ENCODE data around the gene KCNQ5.

KCNQ5 gene

DNA sequence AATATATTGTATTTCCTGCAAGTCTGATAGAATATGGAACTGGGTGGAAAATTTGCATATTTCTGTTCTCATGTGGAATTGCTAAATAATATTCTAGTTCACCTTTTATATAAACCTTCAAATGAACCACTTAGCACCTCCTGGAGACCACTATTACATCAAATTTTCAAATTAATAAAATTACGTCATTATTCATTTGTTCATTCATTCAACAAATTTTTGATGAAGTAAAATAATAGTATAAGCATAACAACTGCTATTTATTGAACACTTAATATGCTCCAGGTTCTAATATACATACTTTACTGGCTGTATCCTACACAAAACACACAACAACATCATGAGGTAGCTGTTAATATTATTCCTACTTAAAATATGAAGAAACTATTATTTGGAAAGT is 215.1 kb downstream of the KCNQ5 start:
- Histone ChIP-seq H3K4me3 (ENCODE audit: low read length) (no peak overlapping the region), H3K27me3 (ENCODE audit: insufficient read depth, low read length) (no peaks in the 10 kb centered on the region), H2AFZ (ENCODE audit: low read depth, low read length) (no peak overlapping the region), H3K4me1 (ENCODE audit: insufficient read depth, low read length) (no peaks in the 10 kb centered on the region), H3K36me3 (ENCODE audit: insufficient read depth, low read length) (no peaks in the 10 kb centered on the region), H3K9me3 (ENCODE audit: low read length) (no peaks in the 10 kb centered on the region)

GRCh38 chr6:72841195-72841594 is 219.3 kb downstream of the KCNQ5 start:
- no peak overlapping the region for H2AFZ ChIP-seq (ENCODE audit: low read depth, low read length)
- no peaks in the 10 kb centered on the region for H3K4me1 ChIP-seq (ENCODE audit: insufficient read depth, low read length)
- no peaks in the 10 kb centered on the region for H3K9me3 ChIP-seq (ENCODE audit: low read length)
- no peaks in the 10 kb centered on the region for H3K27me3 ChIP-seq (ENCODE audit: insufficient read depth, low read length)
- no peak overlapping the region for H3K4me3 ChIP-seq (ENCODE audit: low read length)
- no peaks in the 10 kb centered on the region for H3K36me3 ChIP-seq (ENCODE audit: insufficient read depth, low read length)

GRCh38 chr6:72842140-72842539 is 220.3 kb downstream of the KCNQ5 start:
- no peak overlapping the region for H2AFZ ChIP-seq (ENCODE audit: low read depth, low read length)
- no peaks in the 10 kb centered on the region for H3K27me3 ChIP-seq (ENCODE audit: insufficient read depth, low read length)
- no peaks in the 10 kb centered on the region for H3K4me1 ChIP-seq (ENCODE audit: insufficient read depth, low read length)
- H3K36me3 ChIP-seq (ENCODE audit: insufficient read depth, low read length), result no peaks in the 10 kb centered on the region
- H3K4me3 ChIP-seq (ENCODE audit: low read length), result no peak overlapping the region
- H3K9me3 ChIP-seq (ENCODE audit: low read length), result no peaks in the 10 kb centered on the region

DNA sequence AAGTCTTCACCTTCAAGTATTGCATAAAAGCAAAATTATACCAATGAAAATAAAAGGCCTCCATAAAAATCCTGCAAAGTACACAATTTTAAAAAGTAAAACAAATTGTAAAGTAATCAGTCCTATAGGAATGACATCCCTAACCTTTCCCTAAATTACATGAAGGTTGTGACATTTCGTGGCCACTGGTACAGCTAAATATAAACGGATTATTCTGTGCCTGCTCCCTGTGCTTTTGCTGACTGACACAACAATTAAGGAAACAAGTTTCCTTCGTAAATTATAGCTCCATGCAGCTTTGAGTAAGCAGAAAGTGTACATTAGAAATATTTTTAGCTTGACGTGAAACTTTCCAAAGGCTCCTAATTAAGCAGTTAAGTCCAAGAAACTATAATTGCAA is 222.8 kb downstream of the KCNQ5 start:
- Histone ChIP-seq H3K4me3 (ENCODE audit: low read length) (no peak overlapping the region), H2AFZ (ENCODE audit: low read depth, low read length) (no peak overlapping the region)

DNA sequence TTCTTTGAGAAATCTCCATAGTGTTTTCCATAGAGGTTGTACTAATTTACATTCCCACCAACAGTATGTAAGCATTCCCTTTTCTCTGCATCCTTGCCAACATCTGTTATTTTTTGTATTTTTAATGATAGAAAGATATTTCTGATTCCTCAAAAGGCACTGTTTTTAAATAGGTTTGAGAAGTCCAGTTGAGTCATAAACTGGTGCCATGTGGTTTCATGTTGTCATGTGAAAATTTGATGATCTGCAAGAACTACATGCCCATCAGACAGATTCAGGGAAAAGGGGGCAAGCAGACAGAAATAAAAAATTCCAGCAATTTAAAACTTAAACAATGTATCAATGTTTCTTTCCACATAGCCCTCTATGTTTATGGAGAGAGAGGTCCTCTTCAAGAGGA is 227.5 kb downstream of the KCNQ5 start:
- Histone ChIP-seq H3K27me3 (ENCODE audit: insufficient read depth, low read length) (no peaks in the 10 kb centered on the region), H3K4me3 (ENCODE audit: low read length) (no peak overlapping the region), H2AFZ (ENCODE audit: low read depth, low read length) (no peak overlapping the region), H3K4me1 (ENCODE audit: insufficient read depth, low read length) (no peaks in the 10 kb centered on the region), H3K9me3 (ENCODE audit: low read length) (no peaks in the 10 kb centered on the region), H3K36me3 (ENCODE audit: insufficient read depth, low read length) (no peaks in the 10 kb centered on the region)

More for the DNA sequence above, 222.8 kb downstream of the KCNQ5 start:
- Histone ChIP-seq H3K9me3 (ENCODE audit: low read length) (no peaks in the 10 kb centered on the region), H3K36me3 (ENCODE audit: insufficient read depth, low read length) (no peaks in the 10 kb centered on the region), H3K27me3 (ENCODE audit: insufficient read depth, low read length) (no peaks in the 10 kb centered on the region), H3K4me1 (ENCODE audit: insufficient read depth, low read length) (no peaks in the 10 kb centered on the region)

DNA sequence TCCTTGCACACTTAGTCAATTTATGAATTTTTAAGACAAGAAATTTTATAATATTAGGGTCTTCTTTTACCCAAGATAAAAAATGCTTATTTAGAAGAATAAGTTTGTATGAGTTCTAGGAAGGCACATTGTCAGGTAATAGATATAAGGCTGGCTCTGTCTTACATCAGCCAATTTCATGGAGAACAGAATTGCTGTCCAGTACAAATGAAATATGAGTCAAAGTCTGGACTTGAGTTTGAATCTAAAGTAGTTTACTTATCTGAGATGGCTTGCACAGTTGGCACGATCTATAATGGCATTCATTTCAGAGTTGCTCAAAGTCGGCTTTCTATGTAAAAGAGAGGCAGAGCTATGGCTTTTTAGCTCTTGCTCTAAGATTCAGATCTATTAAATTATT is 228.2 kb downstream of the KCNQ5 start:
- H2AFZ ChIP-seq (ENCODE audit: low read depth, low read length), result no peak overlapping the region
- no peaks in the 10 kb centered on the region for H3K9me3 ChIP-seq (ENCODE audit: low read length)
- H3K4me1 ChIP-seq (ENCODE audit: insufficient read depth, low read length), result no peaks in the 10 kb centered on the region
- H3K36me3 ChIP-seq (ENCODE audit: insufficient read depth, low read length), result no peaks in the 10 kb centered on the region
- no peak overlapping the region for H3K4me3 ChIP-seq (ENCODE audit: low read length)
- no peaks in the 10 kb centered on the region for H3K27me3 ChIP-seq (ENCODE audit: insufficient read depth, low read length)

DNA sequence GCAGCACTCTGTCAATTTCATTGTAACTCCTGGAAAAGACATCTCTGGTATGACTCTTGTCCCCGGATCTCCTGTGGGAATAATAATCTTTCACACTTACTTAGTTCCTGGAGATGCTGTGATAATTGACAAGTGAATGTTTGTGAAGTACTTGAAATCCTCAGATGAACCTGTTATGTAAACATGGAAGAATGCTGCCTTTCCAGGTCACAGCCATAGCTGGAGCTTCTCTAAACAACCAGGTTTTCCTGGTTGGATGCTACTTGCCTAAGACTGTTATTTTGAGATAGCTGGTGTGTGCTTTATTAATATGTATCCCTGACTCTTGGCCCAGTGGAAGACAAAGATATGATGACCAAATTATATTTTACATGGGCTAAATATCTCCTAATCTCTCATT is 228.6 kb downstream of the KCNQ5 start:
- H3K9me3 ChIP-seq (ENCODE audit: low read length), result no peaks in the 10 kb centered on the region
- no peak overlapping the region for H2AFZ ChIP-seq (ENCODE audit: low read depth, low read length)
- H3K27me3 ChIP-seq (ENCODE audit: insufficient read depth, low read length), result no peaks in the 10 kb centered on the region
- H3K36me3 ChIP-seq (ENCODE audit: insufficient read depth, low read length), result no peaks in the 10 kb centered on the region
- no peak overlapping the region for H3K4me3 ChIP-seq (ENCODE audit: low read length)
- H3K4me1 ChIP-seq (ENCODE audit: insufficient read depth, low read length), result no peaks in the 10 kb centered on the region

- H3K36me3 ChIP-seq (ENCODE audit: insufficient read depth, low read length), result no peaks in the 10 kb centered on the region
Measured at GRCh38 chr6:72855471-72855870, 233.6 kb downstream of the KCNQ5 start.

DNA sequence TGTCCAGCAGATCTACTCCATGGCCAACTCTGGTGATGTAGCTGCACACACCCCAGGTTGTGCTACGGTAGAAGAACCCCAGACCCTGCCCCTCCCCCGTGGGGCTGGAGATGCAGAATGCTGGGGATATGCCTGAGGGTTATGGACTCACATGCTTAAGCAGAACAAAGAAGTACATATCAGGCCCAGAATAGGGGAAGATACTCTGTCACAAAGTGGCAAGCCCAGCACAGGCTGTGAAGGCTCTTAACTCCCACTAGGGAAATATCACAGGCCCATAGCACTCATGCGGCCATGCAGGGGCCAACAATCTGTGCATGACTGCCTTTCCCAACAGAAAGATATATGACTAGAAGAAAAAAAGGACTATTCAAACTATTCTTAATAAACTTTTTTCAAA is 234.9 kb downstream of the KCNQ5 start:
- Histone ChIP-seq H2AFZ (ENCODE audit: low read depth, low read length) (no peak overlapping the region), H3K4me1 (ENCODE audit: insufficient read depth, low read length) (peaks cover 9% of the 10 kb centered on the region), H3K36me3 (ENCODE audit: insufficient read depth, low read length) (no peaks in the 10 kb centered on the region), H3K9me3 (ENCODE audit: low read length) (no peaks in the 10 kb centered on the region), H3K27me3 (ENCODE audit: insufficient read depth, low read length) (no peaks in the 10 kb centered on the region), H3K4me3 (ENCODE audit: low read length) (no peak overlapping the region)

More at GRCh38 chr6:72855471-72855870, 233.6 kb downstream of the KCNQ5 start:
- H3K27me3 ChIP-seq (ENCODE audit: insufficient read depth, low read length), result no peaks in the 10 kb centered on the region
- H3K4me3 ChIP-seq (ENCODE audit: low read length), result no peak overlapping the region
- H3K9me3 ChIP-seq (ENCODE audit: low read length), result no peaks in the 10 kb centered on the region
- H2AFZ ChIP-seq (ENCODE audit: low read depth, low read length), result no peak overlapping the region
- H3K4me1 ChIP-seq (ENCODE audit: insufficient read depth, low read length), result peaks cover 5% of the 10 kb centered on the region

DNA sequence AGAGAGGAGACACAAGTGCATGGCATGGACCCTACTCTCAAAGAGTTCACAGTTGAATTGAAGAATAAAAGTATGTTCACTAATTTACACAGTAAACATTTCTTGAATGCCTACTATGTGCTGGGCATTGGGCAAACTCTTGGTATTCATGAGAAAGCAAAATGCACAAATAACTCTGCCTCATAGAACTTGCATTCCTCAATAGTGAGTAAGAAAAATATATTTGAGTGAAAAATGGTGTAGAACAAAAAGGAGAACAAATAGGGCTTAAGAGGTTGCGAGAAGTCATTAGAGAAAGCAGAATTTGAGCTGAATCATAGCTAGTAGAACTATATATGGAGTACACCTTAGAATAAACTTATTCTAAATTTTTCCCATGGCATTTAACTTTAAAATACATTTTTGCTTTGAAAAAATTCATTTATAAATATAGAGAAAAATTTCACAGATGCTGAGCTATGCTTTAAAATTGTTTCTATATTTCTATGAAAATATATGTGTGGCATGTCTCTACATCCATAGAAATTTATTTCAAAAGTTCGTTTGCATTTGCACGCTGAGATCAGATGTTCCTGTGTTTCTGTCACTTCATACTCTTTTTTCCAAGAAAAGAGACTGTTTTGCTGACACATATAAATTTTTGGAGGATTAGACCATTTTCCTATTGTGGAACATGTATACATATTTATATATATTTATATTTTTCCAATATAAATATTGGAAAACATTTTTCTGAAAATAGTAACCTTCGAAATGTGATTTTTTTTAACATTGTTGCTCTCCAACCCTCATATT is 236.1 kb downstream of the KCNQ5 start:
- Histone ChIP-seq H3K4me1 (ENCODE audit: insufficient read depth, low read length) (peaks cover 9% of the 10 kb centered on the region), H3K27me3 (ENCODE audit: insufficient read depth, low read length) (no peaks in the 10 kb centered on the region), H3K4me3 (ENCODE audit: low read length) (no peak overlapping the region), H2AFZ (ENCODE audit: low read depth, low read length) (no peak overlapping the region), H3K9me3 (ENCODE audit: low read length) (no peaks in the 10 kb centered on the region), H3K36me3 (ENCODE audit: insufficient read depth, low read length) (no peaks in the 10 kb centered on the region)

DNA sequence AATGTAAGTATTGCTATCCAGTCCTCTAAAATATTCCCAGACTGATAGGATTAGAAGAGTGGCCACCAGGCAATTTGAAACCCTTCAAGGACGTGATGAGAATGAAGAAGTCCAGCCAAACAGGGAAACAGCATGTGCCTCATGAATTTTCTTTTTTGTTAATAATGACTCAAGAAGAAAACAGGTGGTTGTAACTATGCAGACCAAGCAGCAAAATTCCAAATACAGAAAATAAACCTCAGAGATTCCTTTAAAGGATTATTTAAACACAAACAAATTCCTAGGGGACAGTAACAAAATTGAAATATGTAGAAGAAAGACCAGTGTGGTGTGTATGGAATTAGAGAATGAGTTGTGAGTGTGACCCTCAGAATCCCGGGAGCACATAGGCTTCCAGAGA is 239.2 kb downstream of the KCNQ5 start:
- Histone ChIP-seq H3K9me3 (ENCODE audit: low read length) (no peaks in the 10 kb centered on the region), H2AFZ (ENCODE audit: low read depth, low read length) (no peak overlapping the region), H3K4me1 (ENCODE audit: insufficient read depth, low read length) (peaks cover 9% of the 10 kb centered on the region), H3K4me3 (ENCODE audit: low read length) (no peak overlapping the region), H3K36me3 (ENCODE audit: insufficient read depth, low read length) (no peaks in the 10 kb centered on the region), H3K27me3 (ENCODE audit: insufficient read depth, low read length) (no peaks in the 10 kb centered on the region)

DNA sequence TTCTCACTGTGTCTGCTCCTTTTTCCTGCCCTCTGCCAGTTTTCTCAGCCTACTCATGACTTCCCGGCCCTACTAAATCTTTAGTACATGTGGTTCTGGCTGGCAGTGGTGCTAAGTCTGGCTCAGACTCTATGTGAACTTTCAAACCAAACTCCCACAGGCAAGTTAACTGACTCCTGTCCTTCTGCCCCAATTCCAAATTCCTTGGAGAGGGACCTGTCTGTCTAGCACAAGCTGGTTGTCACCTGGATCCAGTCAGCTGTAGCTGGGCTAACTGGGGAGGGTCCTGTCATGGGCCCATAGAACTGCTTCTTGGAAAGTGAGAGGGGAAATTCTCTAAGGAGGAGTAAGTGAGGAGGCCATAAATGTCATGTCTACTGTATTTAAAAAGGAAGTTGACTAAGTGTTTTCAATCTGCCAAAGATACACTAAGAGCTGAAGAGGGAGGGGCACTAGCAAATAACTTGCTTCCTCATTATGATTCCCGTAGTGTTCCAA is 240.1 kb downstream of the KCNQ5 start:
- no peaks in the 10 kb centered on the region for H3K36me3 ChIP-seq (ENCODE audit: insufficient read depth, low read length)
- no peak overlapping the region for H2AFZ ChIP-seq (ENCODE audit: low read depth, low read length)
- H3K9me3 ChIP-seq (ENCODE audit: low read length), result no peaks in the 10 kb centered on the region
- H3K4me1 ChIP-seq (ENCODE audit: insufficient read depth, low read length), result peaks cover 9% of the 10 kb centered on the region
- no peak overlapping the region for H3K4me3 ChIP-seq (ENCODE audit: low read length)
- H3K27me3 ChIP-seq (ENCODE audit: insufficient read depth, low read length), result no peaks in the 10 kb centered on the region

DNA sequence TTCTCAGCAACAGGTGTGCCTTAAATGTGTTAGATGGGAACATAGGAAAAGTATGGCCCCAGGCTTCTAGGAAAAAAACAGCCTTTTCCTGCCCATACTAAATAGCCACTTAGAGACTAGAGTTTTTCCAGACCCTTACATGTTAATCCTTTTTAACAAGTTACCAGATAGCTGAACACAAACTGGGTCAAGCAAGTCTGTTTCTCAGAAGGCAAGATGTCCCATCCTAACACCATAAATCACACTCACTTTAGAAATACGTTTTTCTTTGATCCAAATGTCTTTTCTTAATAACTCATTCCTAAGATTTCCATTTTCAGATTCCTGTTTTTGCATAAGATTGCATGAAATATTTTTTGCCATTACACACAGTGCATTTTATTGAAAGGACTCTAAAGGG is 241.3 kb downstream of the KCNQ5 start:
- no peaks in the 10 kb centered on the region for H3K36me3 ChIP-seq (ENCODE audit: insufficient read depth, low read length)
- no peak overlapping the region for H2AFZ ChIP-seq (ENCODE audit: low read depth, low read length)
- H3K4me1 ChIP-seq (ENCODE audit: insufficient read depth, low read length), result peaks cover 9% of the 10 kb centered on the region
- H3K9me3 ChIP-seq (ENCODE audit: low read length), result no peaks in the 10 kb centered on the region
- no peak overlapping the region for H3K4me3 ChIP-seq (ENCODE audit: low read length)
- no peaks in the 10 kb centered on the region for H3K27me3 ChIP-seq (ENCODE audit: insufficient read depth, low read length)

DNA sequence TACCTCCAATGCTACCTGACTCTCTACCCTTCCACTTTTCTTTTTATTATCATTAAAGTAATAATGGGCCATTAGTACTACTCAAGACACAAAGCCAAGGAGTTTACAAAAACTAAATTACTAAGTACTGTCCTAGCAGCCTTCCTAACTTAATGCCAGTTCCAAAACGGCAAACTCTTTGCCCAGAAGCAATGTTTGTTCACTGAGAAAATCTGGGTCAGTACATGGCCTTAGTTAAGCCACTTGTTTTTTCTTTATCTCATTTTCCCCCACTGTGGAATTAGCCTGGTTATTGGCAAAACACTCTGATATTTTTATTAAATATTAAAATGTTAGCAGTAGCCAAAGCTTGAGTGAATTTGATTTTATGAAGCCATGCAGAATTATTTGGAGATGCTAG is 242.4 kb downstream of the KCNQ5 start:
- Histone ChIP-seq H2AFZ (ENCODE audit: low read depth, low read length) (no peak overlapping the region), H3K4me3 (ENCODE audit: low read length) (no peak overlapping the region), H3K27me3 (ENCODE audit: insufficient read depth, low read length) (no peaks in the 10 kb centered on the region), H3K4me1 (ENCODE audit: insufficient read depth, low read length) (peaks cover 9% of the 10 kb centered on the region), H3K9me3 (ENCODE audit: low read length) (no peaks in the 10 kb centered on the region), H3K36me3 (ENCODE audit: insufficient read depth, low read length) (no peaks in the 10 kb centered on the region)

Data from neuron (in vitro differentiated cells).